GM19468 (cell line): ENCODE results near the gene RPS19BP1.
"Not testable (repeated sequence)": the region's sequence is repeated elsewhere in the genome, so short reads cannot be mapped to it uniquely, and the experiment has no call there.

Experiments used
- ATAC-seq: cut with Tn5 transposase; IDR thresholded peaks from one replicate; pipeline ENCODE4 v1.9.1; 2021; ENCODE audit warnings: mild to moderate bottlenecking, moderate library complexity, moderate number of reproducible peaks; ENCODE audit not compliant: unreplicated experiment; ENCODE audit errors: extremely low read depth

The RPS19BP1 gene

DNA sequence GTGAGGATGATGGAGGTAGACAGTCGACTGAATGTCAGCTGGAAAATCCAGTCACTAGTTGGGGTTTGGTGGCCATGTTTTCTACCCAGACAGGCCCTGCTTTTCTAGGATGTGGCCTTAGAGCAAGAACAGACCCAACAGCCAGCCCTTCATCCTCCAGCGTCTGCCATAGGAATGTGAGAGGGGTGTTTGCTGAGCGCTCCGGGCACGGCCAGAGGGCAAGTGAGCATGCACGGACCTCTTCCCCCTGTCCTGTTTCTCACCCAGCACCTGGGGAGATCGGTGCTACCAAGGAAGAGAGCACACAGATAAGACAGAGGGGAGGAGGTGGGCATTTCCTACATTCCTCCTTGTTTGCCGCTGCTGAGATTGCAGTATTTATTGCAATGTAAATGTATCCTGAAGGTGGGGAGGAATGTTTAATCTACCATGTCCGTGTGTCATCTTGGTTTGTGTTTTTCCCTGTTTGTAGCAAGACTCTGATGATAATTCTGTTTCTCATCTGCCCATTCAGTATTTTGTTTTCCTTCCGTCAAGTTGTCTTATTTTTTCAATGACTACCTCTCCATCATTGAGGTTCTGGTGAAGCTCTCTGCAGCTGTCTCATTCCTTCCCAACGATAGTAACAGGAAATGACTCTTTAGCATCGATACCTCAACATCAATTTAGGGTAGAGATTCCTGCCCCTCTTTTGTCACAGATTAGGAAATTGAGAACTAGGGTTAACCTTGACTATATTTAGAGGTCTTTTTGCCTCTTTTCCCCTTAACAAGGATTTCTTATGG, 17.1 kb downstream of the RPS19BP1 start:
- ATAC-seq, result no peak

DNA sequence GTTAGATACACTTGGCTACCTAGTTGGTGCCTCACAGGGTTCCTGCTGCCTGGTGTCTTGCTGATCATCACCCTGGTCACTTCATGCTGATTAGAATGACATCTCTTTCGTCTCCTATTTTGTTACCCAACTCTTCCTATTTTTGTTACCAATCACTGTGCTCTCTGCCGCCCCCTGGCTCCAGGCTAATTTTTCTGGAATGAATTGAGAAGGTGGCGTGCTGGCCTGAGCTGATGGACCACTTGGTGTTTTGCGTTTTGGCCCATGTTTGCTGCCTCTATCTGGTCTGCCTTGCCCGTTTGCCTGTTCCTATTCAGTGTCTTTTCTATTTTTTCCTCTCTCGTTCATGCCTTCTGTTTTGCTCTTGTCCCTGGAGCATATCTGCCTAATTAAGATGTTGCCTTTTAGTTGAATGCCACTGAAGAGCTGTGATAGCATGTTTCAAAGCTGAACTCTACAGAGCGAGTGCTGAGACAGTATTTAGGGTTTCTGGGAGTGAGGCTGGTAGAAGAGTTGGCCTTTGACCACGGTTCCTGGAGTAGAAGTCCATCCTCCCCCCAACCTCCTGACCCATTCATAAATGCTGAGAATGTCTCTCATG, 18.1 kb downstream of the RPS19BP1 start:
- ATAC-seq, result no peak

DNA sequence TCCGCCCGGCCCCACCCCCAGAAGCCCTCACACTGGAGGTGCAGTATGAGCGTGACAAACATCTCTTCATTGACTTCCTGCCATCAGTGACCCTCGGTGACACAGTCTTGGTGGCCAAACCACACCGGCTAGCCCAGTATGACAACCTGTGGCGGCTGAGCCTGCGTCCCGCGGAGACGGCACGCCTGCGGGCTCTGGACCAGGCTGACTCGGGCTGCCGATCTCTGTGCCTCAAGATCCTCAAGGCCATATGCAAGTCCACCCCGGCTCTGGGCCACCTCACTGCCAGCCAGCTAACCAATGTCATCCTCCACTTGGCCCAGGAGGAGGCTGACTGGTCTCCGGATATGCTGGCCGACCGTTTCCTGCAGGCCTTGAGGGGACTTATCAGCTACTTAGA, 18.8 kb downstream of the RPS19BP1 start:
- ATAC-seq, result no peak

GRCh38 chr22:39512026-39512425, 20.5 kb downstream of the RPS19BP1 start:
- ATAC-seq, result no peak

GRCh38 chr22:39511226-39511625, 21.3 kb downstream of the RPS19BP1 start:
- no peak for ATAC-seq

DNA sequence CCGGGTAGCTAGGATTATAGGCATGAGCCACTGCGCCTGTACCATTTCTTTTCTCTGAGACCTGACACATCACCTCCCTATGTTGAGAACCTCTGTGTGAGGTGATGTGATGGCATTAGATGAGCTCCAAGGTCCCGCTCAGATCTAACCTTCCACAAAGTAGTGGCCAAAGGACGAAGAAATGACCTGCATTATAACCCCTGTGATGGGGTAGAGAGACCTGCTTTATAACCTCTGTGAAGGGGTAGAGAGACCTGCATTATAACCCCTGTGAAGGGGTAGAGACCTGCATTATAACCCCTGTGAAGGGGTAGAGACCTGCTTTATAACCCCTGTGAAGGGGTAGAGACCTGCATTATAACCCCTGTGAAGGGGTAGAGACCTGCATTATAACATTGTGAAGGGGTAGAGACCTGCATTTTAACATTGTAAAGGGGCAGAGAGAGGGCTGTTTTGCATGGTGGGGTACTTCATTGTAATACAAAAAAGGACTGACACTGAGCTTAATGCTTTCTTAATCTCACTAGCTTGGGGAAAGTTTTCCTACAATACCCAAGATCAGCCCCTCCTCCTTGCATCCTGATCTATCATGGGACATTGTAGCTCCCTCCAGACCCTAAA, 21.9 kb downstream of the RPS19BP1 start:
- ATAC-seq, result no peak

GRCh38 chr22:39508393-39508792, 24.2 kb downstream of the RPS19BP1 start:
- no peak for ATAC-seq

- ATAC-seq, result not testable (repeated sequence)
Measured at GRCh38 chr22:39507021-39507420, 25.5 kb downstream of the RPS19BP1 start.

GRCh38 chr22:39504071-39504470, 28.5 kb downstream of the RPS19BP1 start:
- ATAC-seq, result no peak

DNA sequence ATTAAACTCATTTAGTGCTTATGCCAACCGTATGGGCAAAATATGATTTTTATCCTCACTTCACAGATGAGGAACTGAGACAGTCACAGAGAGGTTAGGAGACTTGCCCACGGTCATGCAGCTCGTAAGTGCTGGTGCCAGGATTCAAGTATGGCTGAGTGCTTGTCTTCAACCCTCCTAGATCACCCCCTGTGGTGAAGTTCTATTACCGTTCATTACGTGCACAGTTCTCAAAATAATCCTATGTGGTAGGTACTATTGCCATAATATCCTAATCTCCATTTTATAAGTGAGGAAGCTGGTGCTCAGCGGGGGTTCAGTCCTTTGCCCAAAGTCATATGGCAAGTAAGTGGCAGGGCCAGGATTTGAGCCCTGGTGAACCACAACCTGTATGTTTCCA, 28.9 kb downstream of the RPS19BP1 start:
- no peak for ATAC-seq

DNA sequence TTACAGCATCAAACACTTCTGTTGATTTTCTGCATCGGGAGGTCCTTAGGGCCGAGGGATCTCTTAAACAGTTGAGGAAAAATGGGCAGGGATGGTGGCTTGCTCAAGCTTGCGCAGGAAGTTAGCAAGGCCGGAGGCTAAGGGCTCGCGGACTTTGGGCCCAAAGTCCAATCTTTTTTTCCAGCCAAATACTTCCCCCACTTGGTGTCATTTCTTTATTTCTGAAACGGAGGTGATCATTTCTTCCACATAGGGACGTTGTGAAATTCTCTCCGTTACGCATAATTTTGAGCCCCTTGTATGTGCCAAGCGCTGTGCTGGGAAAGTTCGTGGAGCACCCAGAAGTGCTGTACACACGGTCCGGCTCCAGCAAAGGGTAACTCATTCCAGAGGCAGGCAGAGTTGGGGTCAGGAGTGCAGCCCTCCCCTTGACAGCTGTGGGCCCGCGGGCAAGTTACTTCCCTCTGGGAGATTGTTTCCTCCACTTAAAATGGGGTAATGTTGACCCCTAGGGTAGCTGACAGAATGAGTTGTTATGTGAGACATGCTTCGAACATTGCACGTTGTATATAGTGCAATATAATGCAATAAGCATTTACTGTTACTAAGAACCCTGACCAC, 29.6 kb downstream of the RPS19BP1 start:
- ATAC-seq, result no peak

GRCh38 chr22:39502109-39502788, 30.3 kb downstream of the RPS19BP1 start, which contains the start of gene MIEF1:
Gene MIEF1 (plus strand): TSS chr22:39502290. CDS start chr22:39511295, 9,005 bp downstream.
- ATAC-seq, result peak; percentile 56

DNA sequence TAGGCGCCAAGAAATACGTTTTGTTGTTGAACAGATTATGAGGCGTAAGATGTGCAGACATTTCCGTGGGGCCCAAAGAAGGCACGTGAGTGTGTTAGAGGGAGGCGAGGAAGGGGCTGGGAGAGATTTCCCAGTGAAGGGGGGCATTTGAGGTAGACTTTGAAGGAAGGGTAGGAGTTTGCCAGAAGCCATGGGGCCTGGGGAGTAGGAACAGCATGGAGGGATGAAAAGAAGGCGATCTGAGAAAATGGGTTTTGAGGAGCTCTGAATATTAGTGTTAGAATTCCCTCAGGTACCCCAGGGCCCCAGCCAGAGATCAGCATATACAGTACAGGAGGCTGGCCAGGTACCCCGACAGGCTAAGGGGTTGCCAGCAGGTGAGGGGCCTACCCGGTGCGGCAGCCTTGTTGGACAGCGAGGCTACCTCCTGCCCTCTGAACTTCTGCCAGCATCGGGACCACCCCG, 30.9 kb downstream of the RPS19BP1 start:
- ATAC-seq, result no peak

- ATAC-seq, result no peak
Measured at GRCh38 chr22:39500101-39500500, 32.4 kb downstream of the RPS19BP1 start.

- no peak for ATAC-seq
Measured at GRCh38 chr22:39498802-39499201, 33.7 kb downstream of the RPS19BP1 start.

DNA sequence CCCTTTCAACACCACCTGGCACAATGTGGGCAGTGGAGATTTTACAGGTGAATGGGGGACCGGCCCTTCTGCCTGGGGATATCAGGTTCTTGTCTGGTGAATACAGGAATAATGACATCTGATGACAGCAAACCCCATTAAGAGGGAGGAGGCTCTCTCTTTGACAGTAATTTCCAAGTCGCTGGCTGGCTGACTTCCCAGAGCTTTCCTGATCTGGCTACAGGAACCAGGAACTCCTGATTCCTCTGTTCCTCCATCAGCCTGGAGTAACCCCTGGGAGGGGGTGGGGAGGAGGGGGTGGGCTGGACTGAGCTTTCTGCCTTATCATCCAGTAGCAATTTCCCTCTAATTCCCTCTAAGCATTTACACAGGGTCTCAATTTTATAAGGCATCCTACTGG, 34.2 kb downstream of the RPS19BP1 start:
- no peak for ATAC-seq

DNA sequence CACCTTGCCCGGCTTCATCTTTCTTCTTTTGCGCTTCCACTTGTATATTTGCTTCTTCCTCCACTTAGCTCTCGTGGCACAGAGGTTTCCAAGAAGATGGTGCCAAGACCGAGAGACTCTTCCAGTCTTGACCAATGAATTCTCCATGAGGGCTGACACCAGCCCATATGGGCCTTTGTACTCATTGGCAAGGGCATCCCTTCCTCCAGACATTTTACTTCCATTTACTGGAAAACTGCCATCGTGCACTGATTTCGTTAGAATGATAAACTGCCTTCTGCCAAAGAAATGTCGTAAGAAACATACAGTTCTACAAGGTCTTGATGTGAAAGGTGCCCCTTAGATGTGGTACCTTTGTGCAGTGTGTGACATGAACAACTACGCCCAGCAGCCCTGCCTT, 35.1 kb downstream of the RPS19BP1 start:
- ATAC-seq, result no peak

DNA sequence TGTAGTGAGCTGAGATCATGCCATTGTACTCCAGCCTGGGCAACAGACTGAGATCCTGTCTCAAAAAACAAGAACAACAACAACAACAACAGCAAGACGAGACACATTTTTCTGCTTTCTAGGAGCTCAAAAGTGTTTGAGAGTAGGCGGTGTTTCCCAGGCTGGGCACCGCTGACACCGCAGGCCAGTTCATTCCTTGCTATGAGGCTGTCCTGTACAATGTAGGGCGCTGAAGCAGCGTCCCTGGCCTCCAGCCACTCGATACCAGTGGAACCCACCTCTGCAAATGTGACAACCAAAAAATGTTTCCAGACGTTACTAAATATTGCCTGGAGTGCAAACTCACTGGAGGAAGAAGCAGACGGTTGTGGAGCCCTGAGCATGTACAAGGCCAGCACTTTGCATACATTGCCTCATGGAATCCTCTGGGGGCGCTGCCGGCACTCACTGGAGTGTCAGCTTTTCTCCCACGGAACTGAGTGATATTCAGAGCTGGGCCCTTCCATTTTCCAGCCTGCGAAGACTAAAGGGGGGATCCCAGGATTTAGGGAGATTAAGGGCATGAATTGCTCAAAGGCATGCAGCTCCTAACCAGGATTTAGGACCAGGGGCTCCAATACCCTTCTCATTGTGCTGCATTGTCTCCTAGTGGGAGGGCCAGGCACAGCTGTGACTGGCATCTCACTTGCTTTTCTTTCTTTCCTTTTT, 36.3 kb downstream of the RPS19BP1 start:
- ATAC-seq, result no peak

GRCh38 chr22:39494471-39495120, 38.0 kb downstream of the RPS19BP1 start:
- no peak for ATAC-seq
